MCF 10A (cell line): ENCODE measurements around the gene TYRO3. TPM values are rescaled to one million over a fixed set of nuclear protein-coding genes. Genes with fewer than 3 reads are reported as not detected.

Experiments used
- BruUV-seq: library from RNA; stranded (reverse); fragments of 400-500 nt; replicated peaks from 2 replicates; lab custom pipeline; 2021; lab: Mats Ljungman, UMichigan
- CTCF ChIA-PET: fragments of 300-600 bp; sonication (Branson Sonifier 250); formaldehyde crosslinking; extraction: SDS; loops from one replicate; lab custom pipeline; 2021; ENCODE audit warnings: antibody characterized with exemption, inconsistent platforms; lab: Yijun Ruan, JAX
- POLR2A ChIA-PET: fragments of 300-600, 350-650 bp; sonication (Branson Sonifier 250); formaldehyde crosslinking; extraction: SDS; loops from one replicate; lab custom pipeline; 2020; ENCODE audit warnings: antibody characterized with exemption, inconsistent platforms; lab: Yijun Ruan, JAX
- DNase-seq: peaks from one replicate; pipeline ENCODE4 v3.0.0-alpha.2; 2018; ENCODE audit not compliant: unreplicated experiment
- H3K27ac Mint-ChIP-seq: one replicate; pipeline ENCODE4 v1.8.0; 2022; ENCODE audit warnings: mild to moderate bottlenecking, low read depth, mixed read lengths; ENCODE audit not compliant: unreplicated experiment
- H3K27me3 Mint-ChIP-seq: one replicate; pipeline ENCODE4 v1.8.0; 2022; ENCODE audit warnings: mixed read lengths; ENCODE audit not compliant: insufficient read depth, unreplicated experiment
- H3K36me3 Mint-ChIP-seq: one replicate; pipeline ENCODE4 v1.8.0; 2022; ENCODE audit warnings: mild to moderate bottlenecking, moderate library complexity, mixed read lengths; ENCODE audit not compliant: insufficient read depth, unreplicated experiment
- H3K4me1 Mint-ChIP-seq: one replicate; pipeline ENCODE4 v1.8.0; 2022; ENCODE audit warnings: mixed read lengths; ENCODE audit not compliant: insufficient read depth, unreplicated experiment
- H3K4me3 Mint-ChIP-seq: one replicate; pipeline ENCODE4 v1.8.0; 2022; ENCODE audit warnings: mild to moderate bottlenecking, moderate library complexity, mixed read lengths; ENCODE audit not compliant: unreplicated experiment
- H3K9me3 Mint-ChIP-seq: one replicate; pipeline ENCODE4 v1.8.0; 2022; ENCODE audit warnings: mixed read lengths; ENCODE audit not compliant: unreplicated experiment
- intact Hi-C: fragments of 100-400 bp; cut with micrococcal nuclease; formaldehyde crosslinking; loops from 2 replicates; pipeline ENCODE4 v1.14.1; 2022
- total RNA-seq: library from RNA; stranded (reverse); gene quantifications from 2 replicates; pipeline ENCODE4 v1.2.3, GENCODE V29; 2022
- TF ChIP-seq, protein P1 (sequence below): fragments of 200-600 bp; IDR thresholded peaks from one replicate; pipeline ENCODE4 v1.8.0; 2022; ENCODE audit warnings: antibody characterized with exemption, mild to moderate bottlenecking; ENCODE audit not compliant: unreplicated experiment

Gene TYRO3
- total RNA-seq, 1 experiment from 2014 or later = 9.7 TPM

DNA sequence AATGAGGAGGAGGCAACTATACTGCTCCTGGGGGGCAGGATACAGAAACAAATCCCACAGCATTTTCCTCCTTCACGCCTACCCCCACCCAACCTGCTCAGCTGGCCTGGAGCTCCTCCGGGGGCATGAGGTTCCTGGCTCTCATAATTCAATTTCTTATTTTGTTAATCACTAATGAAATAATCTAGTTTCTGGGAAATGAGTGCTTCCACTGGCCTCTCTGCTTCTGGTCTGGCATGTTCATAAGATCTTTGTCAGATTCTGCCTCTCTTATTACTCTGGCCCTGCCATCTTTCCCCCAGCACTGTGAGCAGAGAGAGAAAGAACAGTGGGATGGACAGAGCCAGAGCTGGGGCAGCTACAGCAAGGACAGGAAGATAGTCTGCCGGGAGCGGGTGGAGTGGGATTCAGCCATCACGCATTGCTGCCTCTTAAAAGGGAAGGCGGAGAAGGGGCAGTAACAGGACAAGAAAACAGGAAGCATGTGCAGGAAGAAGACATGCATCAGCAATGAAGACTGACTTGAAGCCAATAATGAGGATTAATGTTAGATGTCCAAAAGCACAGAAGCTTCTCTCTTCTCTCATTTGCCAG, 28.6 kb upstream of the TYRO3 start:
- Mint-ChIP-seq H3K27me3 (no peaks in the 10 kb centered on the region), H3K27ac (no peak overlapping the region), H3K4me3 (no peak overlapping the region), H3K9me3 (no peaks in the 10 kb centered on the region), H3K4me1 (no peaks in the 10 kb centered on the region), H3K36me3 (peaks cover 87% of the 10 kb centered on the region)
- no peak for DNase-seq
- ChIA-PET CTCF (no interaction called here), POLR2A (interaction anchor here (0.9 to 1.5 kb wide), 2 partner anchors 9 to 12 kb away, joined by 3 to 5 read pairs; no protein-coding TSS in a partner anchor)
- intact Hi-C loops = no loop called here
- no TSS peak for BruUV-seq
- TF ChIP-seq, protein P1, sequence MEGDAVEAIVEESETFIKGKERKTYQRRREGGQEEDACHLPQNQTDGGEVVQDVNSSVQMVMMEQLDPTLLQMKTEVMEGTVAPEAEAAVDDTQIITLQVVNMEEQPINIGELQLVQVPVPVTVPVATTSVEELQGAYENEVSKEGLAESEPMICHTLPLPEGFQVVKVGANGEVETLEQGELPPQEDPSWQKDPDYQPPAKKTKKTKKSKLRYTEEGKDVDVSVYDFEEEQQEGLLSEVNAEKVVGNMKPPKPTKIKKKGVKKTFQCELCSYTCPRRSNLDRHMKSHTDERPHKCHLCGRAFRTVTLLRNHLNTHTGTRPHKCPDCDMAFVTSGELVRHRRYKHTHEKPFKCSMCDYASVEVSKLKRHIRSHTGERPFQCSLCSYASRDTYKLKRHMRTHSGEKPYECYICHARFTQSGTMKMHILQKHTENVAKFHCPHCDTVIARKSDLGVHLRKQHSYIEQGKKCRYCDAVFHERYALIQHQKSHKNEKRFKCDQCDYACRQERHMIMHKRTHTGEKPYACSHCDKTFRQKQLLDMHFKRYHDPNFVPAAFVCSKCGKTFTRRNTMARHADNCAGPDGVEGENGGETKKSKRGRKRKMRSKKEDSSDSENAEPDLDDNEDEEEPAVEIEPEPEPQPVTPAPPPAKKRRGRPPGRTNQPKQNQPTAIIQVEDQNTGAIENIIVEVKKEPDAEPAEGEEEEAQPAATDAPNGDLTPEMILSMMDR = no peak

DNA sequence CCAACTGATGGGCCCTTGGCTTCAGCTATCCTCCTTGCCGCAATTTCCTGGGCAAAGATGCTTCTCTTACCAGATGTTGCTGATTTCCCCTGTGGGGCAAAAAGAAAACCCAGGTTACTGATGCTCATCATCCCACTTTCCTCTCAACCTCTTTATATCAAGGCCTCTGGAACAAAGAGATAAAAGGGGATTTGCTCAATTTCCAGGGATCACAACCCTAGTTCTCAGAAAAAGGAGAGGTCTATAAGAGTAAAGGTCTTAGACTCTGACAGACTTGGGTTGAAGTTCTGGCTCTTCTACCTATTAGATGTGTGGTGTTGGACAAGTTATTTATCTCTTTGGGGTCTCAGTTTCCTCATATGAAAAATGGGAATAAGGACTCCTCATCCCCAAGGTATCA, 23.5 kb upstream of the TYRO3 start:
- H3K36me3 Mint-ChIP-seq = peaks cover 61% of the 10 kb centered on the region
- ChIA-PET CTCF (no interaction called here), POLR2A (no interaction called here)
- H3K4me3 Mint-ChIP-seq = no peak overlapping the region
- no peaks in the 10 kb centered on the region for H3K4me1 Mint-ChIP-seq
- intact Hi-C loops = no loop called here
- H3K27ac Mint-ChIP-seq = no peak overlapping the region
- TF ChIP-seq, protein P1 = no peak
- no peak for DNase-seq
- H3K9me3 Mint-ChIP-seq = no peaks in the 10 kb centered on the region
- BruUV-seq = TSS peak; percentile 4
- H3K27me3 Mint-ChIP-seq = no peaks in the 10 kb centered on the region

DNA sequence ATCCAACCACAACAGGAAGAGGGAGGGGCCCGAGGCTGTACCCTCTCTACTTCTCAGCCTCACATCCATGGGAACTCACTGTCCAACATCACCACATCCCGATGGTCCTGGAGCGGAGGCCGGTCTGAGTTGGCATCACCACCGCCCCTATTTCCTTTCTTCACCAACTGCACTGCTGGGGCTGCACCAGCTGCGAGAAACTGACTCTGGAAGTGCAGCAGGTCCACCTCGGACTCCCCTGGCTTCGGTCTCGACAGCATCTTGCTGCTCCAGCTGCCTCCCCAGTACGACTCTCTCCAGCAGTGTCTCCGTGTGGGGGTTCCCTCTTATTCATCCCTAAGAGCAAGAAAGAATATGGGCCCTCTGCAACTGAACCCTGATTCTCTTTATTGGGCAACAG, 22.1 kb upstream of the TYRO3 start:
- no TSS peak for BruUV-seq
- ChIA-PET CTCF (no interaction called here), POLR2A (no interaction called here)
- intact Hi-C loops = no loop called here
- H3K4me3 Mint-ChIP-seq = no peak overlapping the region
- no peaks in the 10 kb centered on the region for H3K9me3 Mint-ChIP-seq
- H3K36me3 Mint-ChIP-seq = peaks cover 52% of the 10 kb centered on the region
- DNase-seq = no peak
- H3K27ac Mint-ChIP-seq = no peak overlapping the region
- TF ChIP-seq, protein P1 = no peak
- no peaks in the 10 kb centered on the region for H3K27me3 Mint-ChIP-seq
- no peaks in the 10 kb centered on the region for H3K4me1 Mint-ChIP-seq

DNA sequence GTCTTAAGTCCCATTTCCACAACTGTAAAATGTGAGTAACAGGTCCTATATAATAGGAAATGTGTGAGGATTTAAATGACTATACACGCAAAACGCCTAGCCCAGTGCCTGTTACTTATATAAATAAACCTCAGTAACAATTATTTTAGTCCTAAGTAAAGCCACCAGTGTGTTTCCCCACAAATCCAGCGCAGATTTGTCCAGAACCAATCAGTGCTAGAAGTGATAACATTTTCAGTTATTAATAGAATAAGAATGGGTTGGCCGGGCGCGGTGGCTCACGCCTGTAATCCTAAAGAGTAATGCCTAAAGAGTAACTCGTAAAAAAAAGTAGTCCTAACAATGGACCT, 15.5 kb upstream of the TYRO3 start:
- no TSS peak for BruUV-seq
- peak overlapping the region; percentile 87 for H3K4me3 Mint-ChIP-seq
- no peaks in the 10 kb centered on the region for H3K27me3 Mint-ChIP-seq
- H3K9me3 Mint-ChIP-seq = no peaks in the 10 kb centered on the region
- TF ChIP-seq, protein P1 = no peak
- intact Hi-C loops = no loop called here
- H3K27ac Mint-ChIP-seq = peak overlapping the region; percentile 90
- ChIA-PET POLR2A (interaction anchor here (0.8 to 1.5 kb wide), 6 partner anchors 18 to 312 kb away, joined by 3 to 5 read pairs (median 3); partner anchors contain the start of genes CHP1, EXD1 and MGA), CTCF (interaction anchor here (0.6 to 2.5 kb wide), 3 partner anchors 14 to 81 kb away, joined by 3 to 10 read pairs (median 3); no protein-coding TSS in a partner anchor)
- peaks cover 4% of the 10 kb centered on the region for H3K36me3 Mint-ChIP-seq
- DNase-seq = no peak
- peaks cover 12% of the 10 kb centered on the region for H3K4me1 Mint-ChIP-seq
